Measurements from ENCODE around the gene SENP2.
"Not testable (repeated sequence)": the region's sequence is repeated elsewhere in the genome, so short reads cannot be mapped to it uniquely, and the experiment has no call there.

SENP2 gene

DNA sequence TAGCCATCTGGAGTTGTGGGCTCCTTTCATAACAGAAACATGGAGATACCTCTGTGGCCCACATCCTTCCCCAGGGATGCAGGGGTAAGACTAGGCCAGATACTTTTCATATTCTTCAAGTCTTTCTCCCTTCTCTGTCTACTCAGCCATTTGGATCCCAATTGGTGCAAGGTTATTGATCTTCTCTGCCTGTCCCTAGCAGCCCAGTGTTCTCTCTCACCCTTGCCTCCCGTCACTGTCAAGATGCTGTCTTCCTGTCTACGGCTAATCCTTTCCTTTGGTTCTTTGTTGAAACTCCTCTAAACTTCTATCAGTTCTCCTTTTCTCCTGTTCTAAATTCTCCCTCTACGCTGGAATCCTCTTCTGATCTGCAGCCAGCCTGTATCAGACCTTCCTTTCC lies 51.3 kb downstream of the SENP2 start:
- no peak overlapping the region for H3K4me3 ChIP-seq (ENCODE audit: low read depth, low read length)
- no peaks in the 10 kb centered on the region for H3K9me3 ChIP-seq
- no peaks in the 10 kb centered on the region; the same call in 1 of the 2 replicates for H3K27me3 ChIP-seq
- no peaks in the 10 kb centered on the region for H3K4me1 ChIP-seq
- no peak for DNase-seq
- TF ChIP-seq, protein P1, sequence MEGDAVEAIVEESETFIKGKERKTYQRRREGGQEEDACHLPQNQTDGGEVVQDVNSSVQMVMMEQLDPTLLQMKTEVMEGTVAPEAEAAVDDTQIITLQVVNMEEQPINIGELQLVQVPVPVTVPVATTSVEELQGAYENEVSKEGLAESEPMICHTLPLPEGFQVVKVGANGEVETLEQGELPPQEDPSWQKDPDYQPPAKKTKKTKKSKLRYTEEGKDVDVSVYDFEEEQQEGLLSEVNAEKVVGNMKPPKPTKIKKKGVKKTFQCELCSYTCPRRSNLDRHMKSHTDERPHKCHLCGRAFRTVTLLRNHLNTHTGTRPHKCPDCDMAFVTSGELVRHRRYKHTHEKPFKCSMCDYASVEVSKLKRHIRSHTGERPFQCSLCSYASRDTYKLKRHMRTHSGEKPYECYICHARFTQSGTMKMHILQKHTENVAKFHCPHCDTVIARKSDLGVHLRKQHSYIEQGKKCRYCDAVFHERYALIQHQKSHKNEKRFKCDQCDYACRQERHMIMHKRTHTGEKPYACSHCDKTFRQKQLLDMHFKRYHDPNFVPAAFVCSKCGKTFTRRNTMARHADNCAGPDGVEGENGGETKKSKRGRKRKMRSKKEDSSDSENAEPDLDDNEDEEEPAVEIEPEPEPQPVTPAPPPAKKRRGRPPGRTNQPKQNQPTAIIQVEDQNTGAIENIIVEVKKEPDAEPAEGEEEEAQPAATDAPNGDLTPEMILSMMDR (IDR thresholded peaks at IDR 0.05; ENCODE audit: low read depth, low read length), result no peak
- H3K36me3 ChIP-seq, result no peaks in the 10 kb centered on the region

DNA sequence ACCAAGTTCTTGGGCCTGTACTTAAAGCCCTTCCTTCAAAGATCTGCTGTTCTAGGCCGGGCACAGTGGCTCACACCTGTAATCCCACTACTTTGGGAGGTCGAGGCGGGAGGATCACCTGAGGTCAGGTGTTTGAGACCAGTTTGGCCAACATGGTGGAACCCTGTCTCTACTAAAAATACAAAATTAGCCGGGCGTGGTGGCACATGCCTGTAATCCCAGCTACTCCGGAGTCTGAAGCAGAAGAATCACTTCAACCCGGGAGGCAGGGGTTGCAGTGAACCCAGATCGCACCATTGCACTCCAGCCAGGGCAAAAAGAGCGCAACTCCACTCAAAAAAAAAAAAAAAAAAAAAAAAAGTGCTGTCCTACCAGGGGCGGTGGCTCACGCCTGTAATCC lies 52.6 kb downstream of the SENP2 start:
- not testable (repeated sequence) for H3K27me3 ChIP-seq; H3K4me3 ChIP-seq (ENCODE audit: low read depth, low read length); DNase-seq; H3K36me3 ChIP-seq; H3K9me3 ChIP-seq; H3K4me1 ChIP-seq

DNA sequence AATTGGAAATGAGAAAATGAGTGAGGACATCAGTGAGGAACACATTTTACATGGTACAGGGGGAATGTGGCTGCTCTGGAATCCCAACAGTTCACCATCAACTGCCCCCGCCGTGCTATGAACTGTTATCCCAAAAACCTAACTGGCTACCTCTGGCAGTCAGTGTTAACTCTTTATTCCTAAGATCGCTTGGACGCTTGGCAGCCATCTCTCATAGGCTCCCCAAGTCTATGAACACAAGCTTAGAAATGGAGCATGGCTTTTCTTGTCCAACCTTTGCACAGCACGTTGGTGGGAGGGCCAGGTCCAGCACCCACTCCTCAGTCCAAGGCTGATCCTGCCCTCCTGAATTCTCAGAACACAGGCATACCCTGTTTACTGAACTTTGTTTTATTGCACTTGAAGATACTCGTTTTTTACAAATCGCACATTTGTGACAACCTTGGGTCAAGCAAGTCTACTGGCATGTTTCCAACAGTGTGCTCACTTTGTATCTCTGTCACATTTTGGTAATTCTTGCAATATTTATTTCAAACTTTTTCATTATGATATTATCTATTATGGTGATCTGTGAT lies 53.6 kb downstream of the SENP2 start:
- H3K4me1 ChIP-seq, result no peaks in the 10 kb centered on the region
- H3K36me3 ChIP-seq, result no peaks in the 10 kb centered on the region
- DNase-seq, result no peak
- no peak overlapping the region for H3K4me3 ChIP-seq (ENCODE audit: low read depth, low read length)
- TF ChIP-seq, protein P1 (IDR thresholded peaks at IDR 0.05; ENCODE audit: low read depth, low read length), result no peak
- no peaks in the 10 kb centered on the region for H3K9me3 ChIP-seq
- H3K27me3 ChIP-seq, result no peaks in the 10 kb centered on the region; the same call in 1 of the 2 replicates

DNA sequence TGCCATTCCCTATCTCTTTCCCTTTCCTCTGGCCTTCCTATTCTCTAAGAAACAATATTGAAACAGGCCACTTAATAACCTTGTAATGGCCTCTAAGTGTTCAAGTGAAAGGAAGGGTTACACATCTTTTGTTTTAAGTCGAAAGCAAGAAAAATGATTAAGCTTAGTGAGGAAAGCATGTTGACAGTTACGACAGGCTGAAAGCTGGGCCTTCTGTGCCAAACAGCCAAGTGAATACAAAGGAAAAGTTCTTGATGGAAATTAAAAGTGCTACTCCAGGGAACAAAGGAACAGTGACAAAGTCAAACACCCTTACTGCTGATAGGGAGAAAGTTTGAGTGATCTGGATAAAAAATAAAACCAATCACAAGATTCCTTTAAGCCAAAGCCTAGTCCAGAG lies 54.2 kb downstream of the SENP2 start:
- TF ChIP-seq, protein P1 (IDR thresholded peaks at IDR 0.05; ENCODE audit: low read depth, low read length), result no peak
- Histone ChIP-seq H3K36me3 (no peaks in the 10 kb centered on the region), H3K27me3 (no peaks in the 10 kb centered on the region; the same call in 1 of the 2 replicates), H3K9me3 (no peaks in the 10 kb centered on the region), H3K4me3 (ENCODE audit: low read depth, low read length) (no peak overlapping the region), H3K4me1 (no peaks in the 10 kb centered on the region)
- DNase-seq, result no peak

DNA sequence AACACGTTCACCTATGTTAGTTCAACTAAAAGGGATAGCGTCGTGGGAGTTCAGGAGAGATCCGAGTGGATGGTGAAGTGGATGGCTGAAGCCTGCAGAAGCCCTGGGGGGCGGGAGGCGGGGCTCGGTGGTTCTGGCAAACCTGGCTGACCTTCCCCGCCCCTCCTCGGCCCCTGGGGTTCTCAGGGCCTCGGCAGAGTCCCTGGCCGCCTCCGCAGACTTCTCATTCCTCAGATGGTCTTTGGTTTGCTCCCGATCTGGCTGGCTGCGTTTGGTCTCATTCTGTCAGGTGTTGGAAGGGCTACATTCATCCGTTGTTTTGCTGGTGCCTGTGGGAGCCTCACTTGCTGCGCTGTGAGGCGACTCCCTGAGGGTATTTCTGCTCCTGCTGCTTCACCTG lies 59.1 kb downstream of the SENP2 start:
- not testable (repeated sequence) for H3K4me1 ChIP-seq, H3K27me3 ChIP-seq, H3K36me3 ChIP-seq, H3K9me3 ChIP-seq, DNase-seq
- peak overlapping the region; percentile 10 for H3K4me3 ChIP-seq (ENCODE audit: low read depth, low read length)

DNA sequence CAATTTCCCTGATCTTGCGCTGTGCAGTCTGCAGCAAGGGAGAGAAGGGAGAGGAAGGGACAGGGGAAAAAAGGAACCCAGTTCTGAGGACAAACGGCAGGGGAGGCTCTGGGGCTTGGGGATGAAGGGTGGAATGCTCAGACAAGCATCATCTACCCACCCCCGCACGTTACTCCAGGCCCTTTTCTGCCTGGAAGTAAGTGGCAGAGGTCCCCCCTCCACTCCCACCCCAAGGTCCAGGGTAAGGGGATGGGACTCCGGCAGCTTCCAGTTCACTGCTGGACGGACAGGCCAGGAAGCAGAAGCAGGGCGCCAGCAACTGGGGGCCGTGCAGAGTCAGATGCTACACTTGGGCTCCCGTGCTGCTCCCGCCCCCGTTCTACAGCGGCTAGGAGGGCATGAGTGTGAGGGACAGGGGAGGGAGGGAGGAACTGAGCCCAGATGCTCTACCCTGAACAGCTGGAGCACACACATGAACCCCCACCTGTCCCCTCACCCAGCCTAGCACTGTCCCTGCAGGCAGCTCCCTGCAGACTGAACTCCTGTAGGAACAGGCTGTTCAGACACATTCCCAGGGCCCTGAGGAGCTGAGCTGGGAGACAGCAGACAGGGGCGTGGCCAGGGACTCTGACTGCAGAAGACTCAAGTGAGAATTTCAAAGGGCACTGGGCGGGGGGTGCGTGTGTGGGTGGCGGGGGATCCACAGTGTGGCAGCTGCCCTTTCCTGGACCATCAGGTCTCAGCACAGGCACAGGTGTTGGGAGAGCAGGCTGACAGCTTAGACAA lies 59.7 kb downstream of the SENP2 start:
- DNase-seq, result peak; percentile 44
- Histone ChIP-seq H3K27me3 (peaks cover 7% of the 10 kb centered on the region; the same call in 1 of the 2 replicates), H3K36me3 (no peaks in the 10 kb centered on the region), H3K4me3 (ENCODE audit: low read depth, low read length) (peak overlapping the region; percentile 10), H3K4me1 (no peaks in the 10 kb centered on the region), H3K9me3 (no peaks in the 10 kb centered on the region)
- TF ChIP-seq, protein P1 (IDR thresholded peaks at IDR 0.05; ENCODE audit: low read depth, low read length), result no peak

DNA sequence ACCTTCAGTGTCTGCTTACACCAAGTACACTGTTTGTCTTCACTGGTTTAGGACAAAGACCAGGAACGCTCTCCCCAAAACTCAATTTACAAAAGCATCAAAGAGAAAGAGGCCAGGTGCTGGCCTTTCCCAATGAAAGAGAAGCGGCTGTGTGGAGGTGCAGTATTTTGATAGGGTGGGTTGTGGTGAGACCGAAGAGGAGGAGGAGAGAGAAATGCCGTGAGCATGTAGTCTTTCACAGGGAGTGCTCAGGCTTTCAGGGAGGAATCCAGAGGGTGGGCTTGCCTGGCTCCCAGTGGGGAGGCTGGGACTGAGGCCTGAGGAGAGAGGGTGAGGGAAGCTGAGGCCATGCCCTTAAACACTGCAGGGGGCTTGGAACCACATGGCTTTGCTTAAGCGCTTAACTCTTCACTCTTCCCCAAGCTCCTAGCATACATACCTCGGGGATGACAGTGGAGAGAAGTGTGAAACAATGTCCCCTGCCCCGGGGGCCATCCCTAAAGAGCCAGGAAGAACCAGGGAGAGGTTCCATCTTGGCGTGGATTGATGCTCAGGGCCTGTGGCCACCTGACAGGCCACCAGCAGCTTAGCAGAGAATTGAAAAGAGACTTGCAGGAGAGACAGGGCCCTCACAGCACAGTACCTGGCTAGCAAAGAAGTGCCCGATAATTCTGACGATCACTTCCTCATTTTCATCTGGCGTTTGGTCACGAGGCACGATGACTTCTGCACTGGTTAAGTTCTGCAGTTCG lies 60.5 kb downstream of the SENP2 start:
- DNase-seq, result no peak
- no peaks in the 10 kb centered on the region for H3K36me3 ChIP-seq

More for the DNA sequence above, 60.5 kb downstream of the SENP2 start:
- no peaks in the 10 kb centered on the region for H3K9me3 ChIP-seq
- TF ChIP-seq, protein P1 (IDR thresholded peaks at IDR 0.05; ENCODE audit: low read depth, low read length), result no peak
- H3K4me1 ChIP-seq, result no peaks in the 10 kb centered on the region
- H3K4me3 ChIP-seq (ENCODE audit: low read depth, low read length), result no peak overlapping the region
- peaks cover 7% of the 10 kb centered on the region; the same call in 1 of the 2 replicates for H3K27me3 ChIP-seq
